Small intestine (tissue), 7 donors: ENCODE measurements around the gene DGKD. TPM values are rescaled to one million over a fixed set of nuclear protein-coding genes. Genes with fewer than 3 reads are reported as not detected.

ENCODE experiments used
- DNase-seq, 2 donors: peaks; one replicate each; pipeline versions ENCODE4 v3.0.0 to v3.0.0-alpha.2; 2013
- FAIRE-seq: peaks from 2 replicates; lab custom pipeline; 2012; peaks lifted over from hg19 to GRCh38; lab: Jason Lieb, UNC
- H3K27ac ChIP-seq, 3 donors: one replicate each; pipeline ENCODE4 v1.5.1; 2013; ENCODE audit warnings: low read length in 2 of 3, mild to moderate bottlenecking in 2 of 3, control low read depth in 1 of 3, inconsistent platforms in 1 of 3, low read depth in 1 of 3, moderate library complexity in 1 of 3
- H3K27me3 ChIP-seq, 3 donors: one replicate each; pipeline ENCODE4 v1.6.1; 2013; ENCODE audit warnings: low read length in 3 of 3, inconsistent platforms in 1 of 3; ENCODE audit not compliant: control insufficient read depth in 3 of 3, insufficient read depth in 3 of 3
- H3K36me3 ChIP-seq, 3 donors: one replicate each; pipeline ENCODE4 v1.6.1; 2013; ENCODE audit warnings: low read length in 3 of 3, inconsistent platforms in 1 of 3, low read depth in 1 of 3, mild to moderate bottlenecking in 1 of 3, moderate library complexity in 1 of 3; ENCODE audit not compliant: control insufficient read depth in 3 of 3, insufficient read depth in 2 of 3
- H3K4me1 ChIP-seq, 3 donors: one replicate each; pipeline ENCODE4 v1.6.1; 2013; ENCODE audit warnings: low read length in 2 of 3, inconsistent platforms in 1 of 3, low read depth in 1 of 3, mild to moderate bottlenecking in 1 of 3, moderate library complexity in 1 of 3; ENCODE audit not compliant: control insufficient read depth in 3 of 3, insufficient read depth in 2 of 3
- H3K4me3 ChIP-seq, 3 donors: one replicate each; pipeline ENCODE4 v1.5.1; 2013; ENCODE audit warnings: low read length in 3 of 3, control low read depth in 1 of 3, inconsistent platforms in 1 of 3, low read depth in 1 of 3, mild to moderate bottlenecking in 1 of 3, moderate library complexity in 1 of 3
- H3K9me3 ChIP-seq, 2 donors: one replicate each; pipeline ENCODE4 v1.6.1; 2013; ENCODE audit warnings: low read depth in 1 of 2, low read length in 1 of 2; ENCODE audit not compliant: control insufficient read depth in 2 of 2, insufficient read depth in 1 of 2
- WGBS, 3 donors: extraction: QIAGEN DNeasy Blood & Tissue Kit; methylation state at CpG; one replicate each; pipeline ENCODE4 v1.1.7; 2013; 5-methylcytosine and 5-hydroxymethylcytosine counted together
- polyA plus RNA-seq, 4 donors: library from polyadenylated mRNA; stranded (reverse) in 3 of 4; unstranded in 1 of 4; fragments of 200-250 nt in 3 of 4; fragments of 120-200 nt in 1 of 4; gene quantifications; one replicate each; pipeline versions ENCODE4 v1.2.1 to v1.2.3, GENCODE V29; 2013
- donor health status: healthy with polysubstance abuse.
- donor health status: control.
- donor health status: control.
- donor health status: Bipolar disorder and iron deficiency.
- donor health status: healthy.

The DGKD gene
- polyA plus RNA-seq, 4 donors = 17.7 to 54.3 (median 37.0) TPM

DNA sequence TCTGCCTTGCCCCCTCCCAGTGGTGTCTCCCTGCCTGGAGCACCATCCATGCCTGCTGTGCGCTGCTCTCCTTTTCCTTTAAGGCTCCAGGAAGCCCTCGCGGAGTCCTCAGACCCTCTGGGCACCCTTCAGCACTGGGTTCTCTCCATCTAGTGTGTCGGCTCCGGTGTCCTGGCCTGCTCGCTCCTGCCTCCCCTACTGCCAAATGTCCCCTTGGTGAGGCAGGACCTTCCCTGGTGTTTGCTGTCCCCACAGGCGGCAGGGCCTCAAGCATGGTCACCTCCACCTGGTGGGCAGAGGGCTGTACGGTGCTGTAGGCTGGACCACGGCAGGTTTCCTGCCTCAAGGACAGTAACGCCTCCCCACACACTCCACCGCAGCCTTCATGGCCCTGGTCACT is 90.2 kb downstream of the DGKD start:
- Histone ChIP-seq H3K4me3 (no peak overlapping the region), H3K4me1 (no peaks in the 10 kb centered on the region), H3K27me3 (no peaks in the 10 kb centered on the region), H3K36me3 (peaks cover 11 to 83% (median 24%) of the 10 kb centered on the region in 3 donors), H3K9me3 (no peaks in the 10 kb centered on the region), H3K27ac (no peak overlapping the region)
- WGBS, 3 donors = 93 to 98% (median 95%) methylated on average over 11 of the region's 11 CpGs
- no peak for FAIRE-seq
- no peak for DNase-seq

- H3K36me3 ChIP-seq = peaks cover 9 to 86% (median 28%) of the 10 kb centered on the region in 3 donors
- H3K4me3 ChIP-seq = no peak overlapping the region
- FAIRE-seq = no peak
- no peak for DNase-seq
- WGBS, 3 donors = 95 to 97% (median 95%) methylated on average over 18 of the region's 18 CpGs
- H3K27me3 ChIP-seq = no peaks in the 10 kb centered on the region
- H3K27ac ChIP-seq = no peak overlapping the region
- H3K9me3 ChIP-seq = no peaks in the 10 kb centered on the region
- no peaks in the 10 kb centered on the region for H3K4me1 ChIP-seq
These were observed 91.0 kb downstream of the DGKD start for GRCh38 chr2:233445152-233445830.

DNA sequence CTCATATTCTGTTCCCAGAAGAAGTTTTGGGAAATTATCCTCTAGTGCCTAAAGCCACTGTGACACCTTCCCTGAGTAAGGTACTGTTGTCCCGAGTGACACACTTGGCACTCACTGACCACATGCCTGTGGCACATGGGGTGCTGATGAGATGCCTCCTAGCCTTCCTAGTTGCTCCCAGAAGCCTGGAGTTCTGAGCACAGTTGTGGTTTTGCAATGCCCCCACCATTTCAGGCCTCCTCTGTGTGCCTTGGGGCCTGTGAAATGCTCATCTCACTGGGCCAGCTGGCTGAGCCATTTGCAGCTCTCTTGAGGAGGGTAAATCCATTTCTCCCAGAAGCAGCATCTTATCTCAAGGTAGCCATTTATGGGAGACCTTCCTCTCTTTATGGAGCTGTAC is 91.8 kb downstream of the DGKD start:
- Histone ChIP-seq H3K27ac (no peak overlapping the region), H3K4me1 (no peaks in the 10 kb centered on the region), H3K36me3 (peaks cover 14 to 89% (median 32%) of the 10 kb centered on the region in 3 donors), H3K4me3 (no peak overlapping the region), H3K9me3 (no peaks in the 10 kb centered on the region), H3K27me3 (no peaks in the 10 kb centered on the region)
- WGBS, 3 donors = 86 to 95% (median 87%) methylated on average over 1 of the region's 1 CpG
- no peak for DNase-seq
- FAIRE-seq = no peak

GRCh38 chr2:233446606-233447305 is 92.5 kb downstream of the DGKD start:
- no peak overlapping the region for H3K4me3 ChIP-seq
- no peaks in the 10 kb centered on the region for H3K27me3 ChIP-seq
- H3K9me3 ChIP-seq = no peaks in the 10 kb centered on the region
- H3K36me3 ChIP-seq = peaks cover 18 to 88% (median 35%) of the 10 kb centered on the region in 3 donors
- 92 to 95% (median 94%) methylated on average over 37 of the region's 37 CpGs for WGBS, 3 donors
- FAIRE-seq (no peak), DNase-seq (no peak)
- H3K4me1 ChIP-seq = no peaks in the 10 kb centered on the region
- H3K27ac ChIP-seq = no peak overlapping the region

GRCh38 chr2:233447506-233448219 is 93.4 kb downstream of the DGKD start:
- peaks cover 19 to 89% (median 37%) of the 10 kb centered on the region in 3 donors for H3K36me3 ChIP-seq

GRCh38 chr2:233448220-233448559 is 93.9 kb downstream of the DGKD start:
- no peaks in the 10 kb centered on the region for H3K27me3 ChIP-seq
- FAIRE-seq (no peak), DNase-seq (no peak)
- peaks cover 19 to 91% (median 39%) of the 10 kb centered on the region in 3 donors for H3K36me3 ChIP-seq
- H3K9me3 ChIP-seq = no peaks in the 10 kb centered on the region
- no peaks in the 10 kb centered on the region for H3K4me1 ChIP-seq
- H3K4me3 ChIP-seq = no peak overlapping the region
- WGBS, 3 donors = 78 to 84% (median 79%) methylated on average over 11 of the region's 11 CpGs
- H3K27ac ChIP-seq = no peak overlapping the region

More at GRCh38 chr2:233447506-233448219, 93.4 kb downstream of the DGKD start:
- Histone ChIP-seq H3K4me1 (no peaks in the 10 kb centered on the region), H3K27me3 (no peaks in the 10 kb centered on the region), H3K9me3 (no peaks in the 10 kb centered on the region), H3K27ac (no peak overlapping the region), H3K4me3 (no peak overlapping the region)
- DNase-seq = no peak
- no peak for FAIRE-seq
- 94% methylated on average over 15 of the region's 15 CpGs for WGBS, 3 donors

DNA sequence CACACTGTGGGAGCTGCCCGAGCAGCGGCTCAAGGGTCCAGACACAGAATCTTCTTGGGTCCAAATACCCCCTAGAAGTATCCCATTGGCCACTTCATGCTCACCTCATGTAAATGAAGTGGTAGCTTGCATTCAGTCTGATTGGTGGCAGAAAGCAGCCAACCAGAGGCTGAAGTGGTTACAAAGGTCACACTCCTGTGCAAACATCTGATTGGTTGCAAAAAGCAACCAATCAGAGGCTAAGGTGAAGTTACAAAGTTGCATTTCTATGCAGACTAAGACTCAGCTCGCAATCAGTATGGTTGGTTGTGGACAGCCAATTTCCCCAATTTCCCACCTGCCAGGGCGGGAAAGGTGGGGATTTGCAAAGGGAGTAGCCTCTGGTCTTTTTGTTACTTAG is 94.3 kb downstream of the DGKD start:
- WGBS, 3 donors = 79 to 93% (median 85%) methylated on average over 4 of the region's 4 CpGs
- peaks cover 19 to 95% (median 40%) of the 10 kb centered on the region in 3 donors for H3K36me3 ChIP-seq
- no peaks in the 10 kb centered on the region for H3K27me3 ChIP-seq
- H3K9me3 ChIP-seq = no peaks in the 10 kb centered on the region
- no peak overlapping the region for H3K27ac ChIP-seq
- no peak overlapping the region for H3K4me3 ChIP-seq
- no peak for FAIRE-seq
- no peaks in the 10 kb centered on the region for H3K4me1 ChIP-seq
- DNase-seq = peak in 1 of 2 donors; percentile 47

DNA sequence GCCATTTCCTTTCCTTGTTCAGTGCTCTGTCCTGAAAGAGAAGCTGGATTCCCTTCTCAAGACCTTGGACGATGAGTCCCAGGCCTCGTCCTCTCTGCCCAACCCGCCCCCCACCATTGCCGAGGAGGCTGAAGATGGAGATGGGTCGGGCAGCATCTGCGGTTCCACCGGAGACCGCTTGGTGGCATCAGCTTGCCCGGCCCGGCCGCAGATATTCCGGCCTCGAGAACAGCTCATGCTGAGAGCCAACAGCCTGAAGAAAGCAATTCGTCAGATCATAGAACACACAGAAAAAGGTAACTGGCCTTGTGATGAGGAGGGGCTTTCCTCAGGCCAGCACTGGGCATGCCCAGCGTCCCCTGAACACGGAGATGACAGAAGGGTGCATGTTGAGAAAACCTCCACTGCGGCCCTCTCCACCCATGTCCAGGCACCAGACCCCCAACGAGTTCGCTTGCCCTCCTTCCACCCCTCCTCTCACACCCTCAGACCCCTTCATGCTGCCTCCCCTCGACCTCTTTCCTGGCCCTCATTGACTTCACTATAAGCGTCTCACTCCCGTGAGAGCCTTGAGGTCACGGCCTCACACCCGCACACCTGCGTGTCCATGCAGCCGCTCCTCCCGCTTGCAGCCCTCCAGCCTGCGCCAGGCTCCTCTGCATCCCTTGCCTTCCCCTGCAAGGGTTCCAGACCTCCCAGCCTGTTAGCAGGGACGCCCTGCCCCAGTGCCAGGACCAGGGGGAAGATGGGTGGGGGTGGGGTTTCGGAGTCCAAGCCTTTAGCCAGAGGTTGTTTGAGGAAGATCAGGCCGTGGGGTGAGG is 95.0 kb downstream of the DGKD start:
- H3K9me3 ChIP-seq = no peaks in the 10 kb centered on the region
- peaks cover 19 to 95% (median 44%) of the 10 kb centered on the region in 3 donors for H3K36me3 ChIP-seq
- H3K4me3 ChIP-seq = no peak overlapping the region
- no peaks in the 10 kb centered on the region for H3K27me3 ChIP-seq
- DNase-seq (peak in 1 of 2 donors; percentile 52), FAIRE-seq (no peak)
- WGBS, 3 donors = 75 to 86% (median 86%) methylated on average over 31 of the region's 31 CpGs
- no peak overlapping the region for H3K27ac ChIP-seq
- no peaks in the 10 kb centered on the region for H3K4me1 ChIP-seq
